Tongue (tissue), 2 donors: ENCODE results near the gene NRN1L. TPM values are rescaled to one million over a fixed set of nuclear protein-coding genes. Genes with fewer than 3 reads are reported as not detected.
"Not testable (repeated sequence)": the region's sequence is repeated elsewhere in the genome, so short reads cannot be mapped to it uniquely, and the experiment has no call there.

Source experiments
- DNase-seq: peaks from one replicate; pipeline ENCODE4 v3.0.0-alpha.2; 2015
- total RNA-seq: library from RNA; depleted of rRNA; stranded (reverse); fragments of >200 nt; gene quantifications from one replicate; pipeline ENCODE4 v1.2.3, GENCODE V29; 2014

NRN1L gene
- not detected for total RNA-seq

GRCh38 chr16:67884684-67885083 lies at the start of gene NRN1L:
Gene NRN1L (plus strand): TSS chr16:67884885. CDS start chr16:67884904, 19 bp downstream.
- DNase-seq: peak; percentile 95

GRCh38 chr16:67837190-67837589 lies 47.5 kb upstream of the NRN1L start:
- not testable (repeated sequence) for DNase-seq

GRCh38 chr16:67837811-67838210 lies 46.9 kb upstream of the NRN1L start:
- no peak for DNase-seq

GRCh38 chr16:67841198-67841815 lies 43.4 kb upstream of the NRN1L start:
- DNase-seq: no peak

- DNase-seq: peak; percentile 99
These were observed 42.7 kb upstream of the NRN1L start, which contains the start of gene THAP11 for GRCh38 chr16:67841816-67842508. Gene THAP11 (plus strand): TSS chr16:67842320. CDS start chr16:67842555, 235 bp downstream.

GRCh38 chr16:67842509-67843342 lies 42.0 kb upstream of the NRN1L start:
- peak; percentile 54 for DNase-seq

GRCh38 chr16:67843343-67843765 lies 41.3 kb upstream of the NRN1L start:
- no peak for DNase-seq

GRCh38 chr16:67844497-67844896 lies 40.2 kb upstream of the NRN1L start:
- DNase-seq: peak; percentile 21

GRCh38 chr16:67845291-67846062 lies 39.2 kb upstream of the NRN1L start:
- no peak for DNase-seq

GRCh38 chr16:67846063-67846319 lies 38.7 kb upstream of the NRN1L start:
- DNase-seq: no peak

- peak; percentile 99 for DNase-seq
These were observed 38.2 kb upstream of the NRN1L start, which contains the start of gene NUTF2 for GRCh38 chr16:67846320-67847063. Gene NUTF2 (plus strand): TSS chr16:67846933. CDS start chr16:67865131, 18,198 bp downstream.

- peak; percentile 47 for DNase-seq
These were observed 37.4 kb upstream of the NRN1L start, which contains the start of gene CENPT for GRCh38 chr16:67847064-67847861. Gene CENPT (minus strand): TSS chr16:67847693. CDS start chr16:67833859, 13,834 bp downstream.

GRCh38 chr16:67848118-67848517 lies 36.6 kb upstream of the NRN1L start:
- no peak for DNase-seq

- DNase-seq: no peak
These were observed 31.0 kb upstream of the NRN1L start for GRCh38 chr16:67853670-67854069.

- DNase-seq: no peak
These were observed 28.9 kb upstream of the NRN1L start for GRCh38 chr16:67855789-67856188.

GRCh38 chr16:67856927-67857546 lies 27.6 kb upstream of the NRN1L start:
- DNase-seq: no peak

- DNase-seq: peak; percentile 70
These were observed 27.0 kb upstream of the NRN1L start for GRCh38 chr16:67857547-67858233.

- DNase-seq: no peak
These were observed 26.2 kb upstream of the NRN1L start for GRCh38 chr16:67858500-67858899.
